GM19023 (cell line): ENCODE measurements around the gene RPL3.

Source experiments
- ATAC-seq: cut with Tn5 transposase; IDR thresholded peaks from one replicate; pipeline ENCODE4 v1.9.1; 2021; ENCODE audit warnings: mild to moderate bottlenecking, moderate library complexity; ENCODE audit not compliant: unreplicated experiment

Gene RPL3

GRCh38 chr22:39317775-39318506 lies 1.5 kb downstream of the RPL3 start:
- no peak for ATAC-seq

- no peak for ATAC-seq
Measured at GRCh38 chr22:39317084-39317774, 2.2 kb downstream of the RPL3 start.

GRCh38 chr22:39316440-39317083 lies 2.9 kb downstream of the RPL3 start:
- no peak for ATAC-seq

GRCh38 chr22:39315389-39315788 lies 4.0 kb downstream of the RPL3 start:
- ATAC-seq, result no peak

- ATAC-seq, result no peak
Measured at GRCh38 chr22:39314251-39314971, 5.0 kb downstream of the RPL3 start.

- ATAC-seq, result no peak
Measured at GRCh38 chr22:39313258-39314001, 6.0 kb downstream of the RPL3 start.

- no peak for ATAC-seq
Measured at GRCh38 chr22:39312410-39312809, 7.0 kb downstream of the RPL3 start.

GRCh38 chr22:39311592-39312400 lies 7.6 kb downstream of the RPL3 start:
- no peak for ATAC-seq

- ATAC-seq, result no peak
Measured at GRCh38 chr22:39309881-39310714, 9.3 kb downstream of the RPL3 start.

GRCh38 chr22:39309364-39309861 lies 10.0 kb downstream of the RPL3 start:
- ATAC-seq, result no peak

GRCh38 chr22:39308614-39309363 lies 10.6 kb downstream of the RPL3 start:
- no peak for ATAC-seq

- no peak for ATAC-seq
Measured at GRCh38 chr22:39306456-39307361, 12.7 kb downstream of the RPL3 start.

- no peak for ATAC-seq
Measured at GRCh38 chr22:39303892-39304671, 15.3 kb downstream of the RPL3 start.

GRCh38 chr22:39303358-39303757 lies 16.1 kb downstream of the RPL3 start:
- no peak for ATAC-seq

GRCh38 chr22:39302431-39302960 lies 16.9 kb downstream of the RPL3 start:
- no peak for ATAC-seq

- ATAC-seq, result no peak
Measured at GRCh38 chr22:39301926-39302325, 17.5 kb downstream of the RPL3 start.
